ENCODE measurements around the gene CTSS.
"Not testable (repeated sequence)": the region's sequence is repeated elsewhere in the genome, so short reads cannot be mapped to it uniquely, and the experiment has no call there.

Gene CTSS

GRCh38 chr1:150775931-150776505, 10.4 kb upstream of the CTSS start:
- in situ Hi-C loops (cut with MboI; ENCODE audit: low sequenced_read_pairs) = not testable (repeated sequence)

GRCh38 chr1:150775276-150775675, 9.7 kb upstream of the CTSS start:
- in situ Hi-C loops (cut with MboI; ENCODE audit: low sequenced_read_pairs) = no loop called here

DNA sequence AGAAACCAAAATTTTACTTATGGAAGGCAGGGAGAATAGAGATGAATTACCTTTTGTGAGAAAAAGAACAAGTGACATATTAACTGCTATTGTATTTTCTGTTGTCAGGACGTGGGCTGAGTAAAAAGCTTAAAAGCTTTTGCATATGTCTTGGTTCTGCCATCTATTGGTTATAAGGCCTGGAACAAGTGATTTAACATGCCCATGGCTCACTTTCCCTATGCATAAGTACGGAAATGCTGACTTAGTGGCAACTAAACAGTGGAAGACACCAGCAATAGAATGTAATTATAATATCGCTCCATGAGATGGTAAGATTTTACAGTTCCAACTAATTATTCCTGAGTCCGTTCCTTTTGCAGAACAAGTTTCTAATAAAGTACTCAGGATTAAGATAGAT, 6.7 kb upstream of the CTSS start:
- in situ Hi-C loops (cut with MboI; ENCODE audit: low sequenced_read_pairs) = no loop called here

GRCh38 chr1:150767704-150768103, 2.1 kb upstream of the CTSS start:
- in situ Hi-C loops (cut with MboI; ENCODE audit: low sequenced_read_pairs) = not testable (repeated sequence)

GRCh38 chr1:150765977-150766301, 361 bp upstream of the CTSS start:
- in situ Hi-C loops (cut with MboI; ENCODE audit: low sequenced_read_pairs) = not testable (repeated sequence)

DNA sequence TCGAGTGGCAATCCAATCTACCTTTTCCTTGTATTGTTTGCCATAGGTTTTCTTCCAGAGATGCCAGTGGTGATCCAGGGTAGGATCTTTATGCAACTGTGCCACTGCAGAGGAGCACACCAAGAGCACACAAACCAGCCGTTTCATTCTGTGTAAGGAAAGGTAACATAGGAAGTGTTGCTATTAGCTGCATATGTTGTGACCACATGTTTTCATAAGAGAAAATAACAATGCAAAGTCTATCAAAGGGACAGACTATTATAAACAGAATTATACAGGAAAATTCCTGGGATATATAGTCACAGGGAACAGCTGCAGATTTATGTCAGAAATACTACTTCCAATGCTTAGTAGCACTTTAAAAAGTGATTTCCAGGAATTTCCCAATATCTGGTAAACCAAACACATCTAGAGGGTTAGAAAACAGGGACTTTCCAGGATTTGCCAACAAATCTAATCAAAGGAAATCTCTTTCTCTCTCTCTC, 919 bp downstream of the CTSS start:
- in situ Hi-C loops (cut with MboI; ENCODE audit: low sequenced_read_pairs) = no loop called here

DNA sequence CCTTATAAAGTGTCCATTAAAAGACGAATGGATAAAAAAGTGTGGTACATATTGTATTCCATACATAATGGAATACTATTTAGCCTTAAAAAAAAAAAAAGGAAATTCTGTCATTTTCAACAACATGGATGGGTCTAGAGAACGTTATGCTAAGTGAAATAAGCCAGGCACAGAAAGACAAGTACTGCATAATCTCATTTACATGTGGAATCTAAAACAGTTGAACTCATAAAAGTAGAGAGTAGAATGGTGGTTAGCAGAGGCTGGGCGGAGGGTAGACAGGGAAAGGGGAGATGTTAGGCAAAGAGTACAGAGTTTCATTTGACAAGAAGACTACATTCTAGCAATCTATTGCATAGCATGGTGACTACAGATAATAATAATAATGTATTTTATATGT, 2.6 kb downstream of the CTSS start:
- in situ Hi-C loops (cut with MboI; ENCODE audit: low sequenced_read_pairs) = no loop called here

GRCh38 chr1:150762552-150762951, 3.0 kb downstream of the CTSS start:
- in situ Hi-C loops (cut with MboI; ENCODE audit: low sequenced_read_pairs) = no loop called here

- in situ Hi-C loops (cut with MboI; ENCODE audit: low sequenced_read_pairs) = no loop called here
These were observed 3.8 kb downstream of the CTSS start for GRCh38 chr1:150761801-150762200.

- in situ Hi-C loops (cut with MboI; ENCODE audit: low sequenced_read_pairs) = no loop called here
These were observed 5.6 kb downstream of the CTSS start for GRCh38 chr1:150760013-150760412.

DNA sequence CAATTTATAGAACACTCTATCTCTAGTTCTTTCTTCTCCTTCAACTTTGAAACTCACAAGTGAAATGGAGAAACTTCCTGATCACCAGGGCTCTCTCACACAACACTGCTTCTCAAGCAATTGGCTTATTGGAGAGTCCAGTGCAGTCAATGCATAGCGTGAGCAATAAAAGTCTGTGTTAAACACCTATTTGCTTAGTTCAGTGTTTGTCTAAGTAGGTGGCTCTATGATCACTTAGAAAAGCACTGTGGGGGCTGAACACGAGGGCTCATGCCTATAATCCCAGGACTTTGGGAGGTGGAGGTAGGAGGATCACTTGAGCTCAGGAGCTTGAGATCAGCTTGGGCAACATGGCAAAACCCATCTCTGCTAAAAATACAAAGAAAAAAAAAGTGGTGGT, 12.2 kb downstream of the CTSS start:
- in situ Hi-C loops (cut with MboI; ENCODE audit: low sequenced_read_pairs) = no loop called here

DNA sequence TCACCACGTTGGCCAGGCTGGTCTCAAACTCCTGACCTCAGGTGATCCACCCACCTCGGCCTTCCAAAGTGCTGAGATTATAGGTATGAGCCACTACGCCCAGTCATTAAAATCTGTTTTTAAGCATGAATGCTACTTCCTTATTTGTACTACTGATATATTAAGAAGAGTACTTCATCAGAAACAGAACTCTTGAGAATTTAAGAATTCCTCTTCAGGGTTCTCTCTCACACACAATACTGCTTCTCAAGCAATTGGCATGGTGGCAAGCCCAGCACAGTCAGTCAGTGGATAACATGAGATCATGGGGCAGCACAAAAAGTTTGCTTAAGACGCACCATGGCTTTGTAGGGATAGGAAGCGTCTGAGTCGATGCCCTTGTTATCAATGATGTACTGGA, 14.1 kb downstream of the CTSS start:
- in situ Hi-C loops (cut with MboI; ENCODE audit: low sequenced_read_pairs) = no loop called here

DNA sequence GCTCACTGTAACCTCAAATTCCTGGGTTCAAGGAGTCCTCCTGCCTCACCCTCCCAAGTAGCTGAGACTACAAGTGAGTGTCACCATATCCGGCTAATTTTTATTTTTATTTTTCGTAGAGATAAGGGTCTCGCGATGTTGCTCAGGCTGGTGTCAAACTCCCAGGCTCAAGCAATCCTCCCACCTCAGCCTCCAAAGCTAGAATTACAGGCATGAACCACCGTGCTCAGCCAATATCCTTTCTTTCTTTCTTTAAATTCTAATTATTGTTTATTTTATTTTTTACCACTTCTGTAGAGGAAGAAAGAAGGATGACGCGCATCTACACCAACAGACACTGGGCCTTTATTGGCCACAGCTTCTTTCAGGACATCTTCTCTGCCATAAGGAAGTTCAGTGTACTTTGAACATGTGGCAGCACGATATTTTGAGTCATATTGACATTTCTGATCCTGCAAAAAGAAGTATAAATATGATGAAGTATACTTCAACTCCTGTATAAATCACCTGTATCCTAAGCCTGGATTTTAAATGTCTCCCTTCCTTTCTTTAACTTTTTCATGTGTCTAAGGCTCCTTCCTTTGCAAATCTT, 15.8 kb downstream of the CTSS start:
- in situ Hi-C loops (cut with MboI; ENCODE audit: low sequenced_read_pairs) = no loop called here

GRCh38 chr1:150748878-150749719, 16.5 kb downstream of the CTSS start:
- in situ Hi-C loops (cut with MboI; ENCODE audit: low sequenced_read_pairs) = no loop called here

- in situ Hi-C loops (cut with MboI; ENCODE audit: low sequenced_read_pairs) = no loop called here
These were observed 35.4 kb downstream of the CTSS start for GRCh38 chr1:150730130-150730721.

DNA sequence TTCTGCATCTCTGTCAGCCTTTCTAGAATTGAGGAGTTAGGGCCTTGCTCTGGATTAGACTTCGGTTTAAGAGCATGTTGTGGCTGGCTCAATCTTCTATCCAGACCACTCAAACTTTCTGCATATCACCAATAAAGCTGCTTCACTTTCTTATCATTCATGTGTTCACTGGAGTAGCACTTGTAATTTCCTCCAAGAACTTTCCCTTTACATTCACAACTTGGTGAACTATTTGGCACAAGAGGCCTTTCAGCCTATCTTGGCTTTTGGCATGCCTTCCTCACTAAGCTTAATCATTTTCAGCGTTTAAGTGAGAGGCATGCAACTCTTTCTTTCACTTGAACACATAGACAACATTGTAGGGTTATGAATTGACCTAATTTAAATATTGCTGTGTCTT, 41.2 kb downstream of the CTSS start:
- in situ Hi-C loops (cut with MboI; ENCODE audit: low sequenced_read_pairs) = no loop called here

DNA sequence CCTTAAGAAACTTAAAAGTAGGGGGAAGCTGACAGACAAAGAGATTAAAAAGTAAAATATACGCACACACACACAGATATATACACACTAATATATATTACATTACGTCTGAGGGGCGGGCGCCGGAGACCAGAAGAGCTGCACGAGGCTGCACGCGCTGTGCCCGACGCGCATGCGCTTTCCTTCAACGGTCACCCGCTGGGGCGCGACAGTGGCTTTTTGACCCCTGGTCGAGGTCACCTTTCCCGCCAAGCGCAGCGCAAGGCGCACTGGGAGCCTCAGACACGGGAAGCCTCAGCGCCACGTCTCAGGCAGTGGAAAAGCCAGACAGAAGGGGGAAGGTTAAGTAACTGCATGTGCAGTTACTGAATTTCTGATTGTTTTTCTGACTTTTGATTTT, 44.9 kb downstream of the CTSS start, which contains the start of gene HORMAD1:
Gene HORMAD1 (minus strand): TSS at position 193 of the 400 bp plus-strand sequence. CDS start 1,390 bp downstream, outside the sequence.
- in situ Hi-C loops (cut with MboI; ENCODE audit: low sequenced_read_pairs) = no loop called here

GRCh38 chr1:150720098-150720497, 45.5 kb downstream of the CTSS start:
- in situ Hi-C loops (cut with MboI; ENCODE audit: low sequenced_read_pairs) = no loop called here

DNA sequence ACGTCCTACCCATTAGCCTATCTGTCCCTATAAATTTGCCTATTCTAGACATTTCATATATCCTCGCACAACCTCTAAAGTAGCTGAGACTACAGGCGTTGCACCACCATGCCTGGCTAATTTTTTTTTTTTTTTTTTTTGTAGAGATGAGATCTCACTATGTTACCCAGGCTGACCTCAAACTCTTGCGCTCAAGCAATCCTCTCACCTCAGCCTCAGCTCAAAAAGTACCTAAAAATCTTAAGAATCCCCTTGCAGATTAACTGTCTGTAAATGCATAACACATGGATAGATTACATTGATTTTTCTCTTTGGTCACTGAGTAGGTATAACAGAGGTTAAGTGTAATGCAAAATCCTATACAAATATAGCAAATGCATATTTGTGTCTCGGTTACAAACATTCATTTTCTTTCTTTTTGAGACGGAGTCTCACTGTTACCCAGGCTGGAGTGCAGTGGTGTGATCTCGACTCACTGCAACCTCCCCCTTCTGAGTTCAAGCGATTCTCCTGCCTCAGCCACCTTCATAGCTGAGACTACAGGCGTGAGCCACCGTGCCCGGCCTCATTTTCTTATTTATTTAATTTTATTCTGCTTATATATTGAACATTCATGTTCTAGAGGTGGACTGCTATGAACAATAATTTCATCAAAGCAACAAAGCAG, 47.2 kb downstream of the CTSS start:
- in situ Hi-C loops (cut with MboI; ENCODE audit: low sequenced_read_pairs) = no loop called here

DNA sequence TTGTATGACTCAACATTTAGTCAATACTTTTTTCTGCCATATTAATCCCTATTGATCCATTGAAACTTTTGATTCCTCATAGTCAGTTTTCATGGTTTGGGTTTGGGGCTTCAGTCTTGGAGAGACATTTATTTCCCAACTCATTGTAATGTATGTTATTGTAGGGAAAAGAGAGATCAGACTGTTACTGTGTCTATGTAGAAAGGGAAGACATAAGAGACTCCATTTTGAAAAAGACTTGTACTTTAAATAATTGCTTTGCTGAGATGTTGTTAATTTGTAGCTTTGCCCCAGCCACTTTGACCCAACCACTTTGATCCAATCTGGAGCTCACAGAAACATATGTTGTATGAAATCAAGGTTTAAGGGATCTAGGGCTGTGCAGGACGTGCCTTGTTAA, 56.5 kb downstream of the CTSS start:
- in situ Hi-C loops (cut with MboI; ENCODE audit: low sequenced_read_pairs) = not testable (repeated sequence)

DNA sequence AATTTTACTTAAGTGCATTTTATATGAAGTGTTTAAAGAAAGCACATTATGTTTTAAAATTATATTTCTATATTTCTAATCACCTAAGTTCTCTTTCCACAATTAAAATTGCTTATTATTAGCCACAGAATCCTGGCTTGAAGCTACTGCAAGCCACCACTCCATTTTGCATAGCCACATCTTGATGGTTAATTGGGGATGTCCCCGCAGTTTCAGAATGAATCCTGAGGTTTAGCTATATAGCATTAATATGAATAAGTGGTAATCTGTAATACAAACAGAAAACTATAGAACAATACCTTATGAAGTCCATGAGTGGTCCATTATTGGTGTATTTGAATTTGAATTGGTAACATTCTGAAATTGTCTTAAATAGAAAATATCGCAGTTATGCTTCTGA, 57.0 kb downstream of the CTSS start:
- in situ Hi-C loops (cut with MboI; ENCODE audit: low sequenced_read_pairs) = no loop called here

Measured in hTERT RPE-1 (cell line).